ENCODE results near the gene IGF2R.

DNA sequence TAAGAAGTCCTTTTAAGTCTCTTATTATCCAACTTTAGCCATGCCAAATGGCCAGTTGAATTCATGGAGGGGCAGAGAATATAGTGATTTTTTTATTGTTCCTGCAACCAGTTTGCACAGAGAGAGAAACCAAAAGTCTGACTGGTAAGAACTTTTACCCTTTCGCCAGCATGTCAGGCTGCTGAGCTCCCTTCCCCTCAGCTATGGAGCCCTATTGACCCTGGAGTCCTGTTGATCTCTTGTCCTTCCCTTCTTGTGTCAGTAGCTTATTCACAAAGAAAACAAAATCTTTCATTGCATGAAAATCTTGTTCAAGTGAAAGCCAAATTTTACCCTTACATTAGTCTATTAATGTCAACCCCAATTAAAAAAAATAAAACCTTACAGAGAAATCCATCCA, 151.2 kb downstream of the IGF2R start:
- TF ChIP-seq, protein P1, sequence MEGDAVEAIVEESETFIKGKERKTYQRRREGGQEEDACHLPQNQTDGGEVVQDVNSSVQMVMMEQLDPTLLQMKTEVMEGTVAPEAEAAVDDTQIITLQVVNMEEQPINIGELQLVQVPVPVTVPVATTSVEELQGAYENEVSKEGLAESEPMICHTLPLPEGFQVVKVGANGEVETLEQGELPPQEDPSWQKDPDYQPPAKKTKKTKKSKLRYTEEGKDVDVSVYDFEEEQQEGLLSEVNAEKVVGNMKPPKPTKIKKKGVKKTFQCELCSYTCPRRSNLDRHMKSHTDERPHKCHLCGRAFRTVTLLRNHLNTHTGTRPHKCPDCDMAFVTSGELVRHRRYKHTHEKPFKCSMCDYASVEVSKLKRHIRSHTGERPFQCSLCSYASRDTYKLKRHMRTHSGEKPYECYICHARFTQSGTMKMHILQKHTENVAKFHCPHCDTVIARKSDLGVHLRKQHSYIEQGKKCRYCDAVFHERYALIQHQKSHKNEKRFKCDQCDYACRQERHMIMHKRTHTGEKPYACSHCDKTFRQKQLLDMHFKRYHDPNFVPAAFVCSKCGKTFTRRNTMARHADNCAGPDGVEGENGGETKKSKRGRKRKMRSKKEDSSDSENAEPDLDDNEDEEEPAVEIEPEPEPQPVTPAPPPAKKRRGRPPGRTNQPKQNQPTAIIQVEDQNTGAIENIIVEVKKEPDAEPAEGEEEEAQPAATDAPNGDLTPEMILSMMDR (IDR thresholded peaks at IDR 0.05): no peak
- TF ChIP-seq POLR2A (IDR thresholded peaks at IDR 0.05): no peak

Data from esophagus squamous epithelium (tissue), 4 donors.